SHP77 treated with DMSO at 0.1 percent for 48 hours (cell line): ENCODE measurements around the gene CDK17.
"Not testable (repeated sequence)": the region's sequence is repeated elsewhere in the genome, so short reads cannot be mapped to it uniquely, and the experiment has no call there.

Experiments
- DNase-seq: peaks from one replicate; lab custom pipeline; 2025; lab: John Stamatoyannopoulos, UW

The CDK17 gene

DNA sequence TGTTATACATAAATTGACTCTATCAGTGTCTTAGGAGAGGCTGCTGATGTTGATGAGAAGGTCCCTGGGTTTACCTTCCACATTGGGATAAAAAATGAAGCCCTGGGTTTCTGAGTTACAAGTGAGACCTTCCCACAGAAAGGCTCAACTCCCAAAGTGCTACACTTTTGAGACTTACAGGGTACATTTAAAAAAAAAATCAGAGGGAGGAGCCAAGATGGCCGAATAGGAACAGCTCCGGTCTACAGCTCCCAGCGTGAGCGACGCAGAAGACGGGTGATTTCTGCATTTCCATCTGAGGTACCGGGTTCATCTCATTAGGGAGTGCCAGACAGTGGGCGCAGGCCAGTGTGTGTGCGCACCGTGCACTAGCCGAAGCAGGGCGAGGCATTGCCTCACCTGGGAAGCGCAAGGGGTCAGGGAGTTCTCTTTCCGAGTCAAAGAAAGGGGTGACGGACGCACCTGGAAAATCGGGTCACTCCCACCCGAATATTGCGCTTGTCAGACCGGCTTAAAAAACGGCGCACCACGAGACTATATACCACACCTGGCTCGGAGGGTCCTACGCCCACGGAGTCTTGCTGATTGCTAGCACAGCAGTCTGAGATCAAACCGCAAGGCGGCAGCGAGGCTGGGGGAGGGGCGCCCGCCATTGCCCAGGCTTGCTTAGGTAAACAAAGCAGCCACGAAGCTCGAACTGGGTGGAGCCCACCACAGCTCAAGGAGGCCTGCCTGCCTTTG lies 84.3 kb downstream of the CDK17 start:
- DNase-seq: not testable (repeated sequence)

DNA sequence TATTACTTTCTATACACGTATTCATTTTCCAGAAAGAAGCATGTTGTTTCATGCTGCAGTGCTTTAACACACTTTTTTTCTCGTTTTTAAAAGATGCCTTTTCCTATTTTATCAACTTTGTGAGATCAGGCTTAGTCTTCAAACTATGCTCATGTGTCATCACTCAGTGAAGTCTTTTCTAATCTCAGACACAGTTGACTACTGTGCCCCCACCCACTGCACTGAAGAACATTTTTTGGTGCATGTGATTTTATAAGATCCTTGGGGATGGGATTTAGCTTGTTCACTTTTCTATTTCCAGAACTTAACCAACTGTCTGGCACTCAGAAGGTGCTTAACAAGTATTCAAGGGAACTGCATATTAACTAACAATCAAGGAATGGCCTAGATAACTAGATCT lies 85.5 kb downstream of the CDK17 start:
- no peak for DNase-seq

DNA sequence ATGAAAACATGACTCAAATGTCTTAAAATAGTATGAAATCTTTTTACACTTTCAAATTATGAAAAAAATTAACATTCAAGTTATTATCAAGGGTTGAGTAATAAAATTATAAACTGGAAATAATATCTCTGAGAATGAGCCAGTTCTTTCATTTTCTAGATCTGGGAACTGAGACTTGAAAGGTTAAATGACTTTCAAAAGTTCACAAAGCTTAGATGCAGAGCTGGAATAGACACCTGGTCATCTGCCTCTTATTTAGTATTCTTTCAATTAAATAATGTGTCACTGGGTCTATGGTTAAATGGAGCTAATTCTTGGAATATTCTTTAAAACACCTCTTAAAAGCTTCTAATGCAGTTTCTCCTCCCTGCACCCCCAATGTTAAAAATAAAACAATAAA lies 86.6 kb downstream of the CDK17 start:
- DNase-seq: no peak

DNA sequence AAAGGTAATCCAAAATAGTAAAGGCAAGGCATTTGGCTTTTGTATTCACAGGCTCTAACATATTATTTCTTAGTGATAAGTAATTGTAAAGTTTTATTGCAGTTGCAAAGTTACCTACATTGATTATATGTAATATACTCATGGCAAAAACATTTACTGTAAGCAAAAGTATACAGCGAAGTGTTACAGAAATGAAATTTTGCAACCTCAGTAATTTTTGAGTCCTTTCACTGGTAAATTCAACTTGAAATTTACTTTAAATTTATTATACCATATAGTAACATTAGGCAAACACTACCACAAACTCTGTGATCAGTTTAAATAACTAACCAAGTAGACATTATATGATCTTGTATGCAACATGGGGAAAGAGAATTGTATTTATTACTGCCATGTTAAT lies 89.0 kb downstream of the CDK17 start:
- DNase-seq: no peak

DNA sequence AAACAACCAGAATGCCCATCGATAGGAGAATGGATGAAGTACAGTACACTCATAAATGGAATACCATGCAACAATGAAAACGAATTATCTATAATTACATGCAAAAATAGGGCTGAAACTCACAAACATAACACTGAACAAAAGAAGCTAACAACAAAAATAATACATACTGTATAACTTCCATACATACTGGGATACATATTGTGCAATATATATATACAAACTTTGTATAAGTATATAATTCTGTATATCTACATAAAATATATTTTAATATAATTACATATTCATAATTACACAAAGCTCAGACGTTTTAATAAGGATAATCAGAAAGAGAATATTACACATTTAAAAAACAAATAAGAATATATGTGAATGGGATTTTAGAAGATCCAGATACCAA lies 90.2 kb downstream of the CDK17 start:
- DNase-seq: no peak

DNA sequence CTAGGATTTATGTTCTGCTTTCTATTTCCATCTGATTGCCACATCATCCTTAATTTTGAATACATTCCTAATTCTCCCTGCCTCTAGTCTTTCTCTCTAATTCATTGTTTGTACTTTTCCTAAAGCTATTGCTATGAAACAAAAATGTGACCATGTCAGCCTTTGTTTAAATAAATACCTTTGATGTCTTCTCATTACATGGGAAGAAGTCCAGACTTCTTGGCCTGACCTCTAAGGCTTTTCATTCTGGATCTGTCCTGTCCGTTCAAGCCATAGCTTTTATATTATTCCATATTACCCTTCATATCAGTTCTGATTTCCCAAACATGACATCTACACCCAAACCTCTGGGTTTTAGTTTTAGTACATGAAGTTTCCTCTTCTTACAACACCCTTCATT lies 91.4 kb downstream of the CDK17 start:
- no peak for DNase-seq

DNA sequence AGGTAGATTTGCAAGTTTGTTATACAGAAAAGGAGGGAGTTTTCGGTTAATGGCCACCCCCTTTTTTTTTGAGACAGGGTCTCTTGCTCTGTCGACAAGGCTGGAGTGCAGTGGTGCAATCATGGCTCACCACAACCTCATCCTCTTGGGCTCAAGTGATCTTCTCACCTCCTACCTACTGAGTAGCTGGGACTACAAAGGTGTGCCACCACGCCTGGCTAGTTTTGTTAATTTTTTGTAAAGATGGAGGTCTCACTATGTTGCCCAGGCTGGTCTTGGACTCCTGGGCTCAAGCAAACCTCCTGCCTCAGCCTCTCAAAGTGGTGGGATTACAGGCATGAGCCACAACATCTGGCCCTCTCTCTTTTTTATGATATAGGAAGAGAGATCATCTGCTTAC lies 94.6 kb downstream of the CDK17 start:
- DNase-seq: no peak

DNA sequence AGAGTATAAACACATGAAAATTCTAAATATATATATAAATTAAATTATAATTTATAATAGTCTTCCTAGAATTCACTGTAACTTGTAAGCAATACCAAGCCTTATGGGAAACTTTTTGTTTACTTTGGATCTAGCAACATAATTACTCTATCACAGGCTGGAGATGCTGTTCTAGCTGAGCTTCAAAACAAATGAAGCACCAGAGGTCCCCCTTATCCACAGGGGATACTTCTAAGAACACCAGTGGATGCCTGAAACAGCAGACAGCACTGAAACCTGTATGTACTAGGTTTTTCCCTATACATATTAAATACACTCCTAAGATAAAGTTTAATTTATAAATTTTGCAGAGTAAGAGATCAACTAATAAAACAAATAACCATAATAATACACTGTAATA lies 96.6 kb downstream of the CDK17 start:
- no peak for DNase-seq

DNA sequence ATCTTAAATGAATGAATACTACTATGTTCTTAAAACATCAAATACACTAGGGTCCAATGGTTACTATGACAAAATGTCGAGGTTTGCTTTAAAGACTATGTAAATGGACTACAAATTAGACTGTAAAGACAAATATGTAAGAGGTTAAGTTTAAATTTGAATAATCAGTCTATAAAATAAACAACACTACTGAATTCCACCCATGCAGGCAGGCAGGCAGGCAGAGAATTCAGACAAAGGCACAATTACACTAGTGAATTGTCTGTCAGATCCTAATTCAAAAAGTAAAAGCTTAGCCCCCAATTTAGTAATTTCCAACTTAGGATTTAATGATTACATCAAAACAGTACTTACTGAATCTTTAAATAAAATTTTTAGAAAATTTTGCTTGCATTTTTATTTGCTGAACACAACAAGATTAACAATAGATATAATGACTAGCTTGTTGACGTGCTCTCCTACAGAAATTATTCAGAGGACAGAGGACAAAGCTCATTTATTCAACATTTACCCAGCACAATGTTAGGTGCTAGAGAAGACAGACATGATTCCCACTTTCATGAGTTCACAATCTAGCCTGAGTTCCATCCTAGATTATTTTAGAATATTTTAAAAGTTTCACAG lies 97.4 kb downstream of the CDK17 start:
- no peak for DNase-seq

DNA sequence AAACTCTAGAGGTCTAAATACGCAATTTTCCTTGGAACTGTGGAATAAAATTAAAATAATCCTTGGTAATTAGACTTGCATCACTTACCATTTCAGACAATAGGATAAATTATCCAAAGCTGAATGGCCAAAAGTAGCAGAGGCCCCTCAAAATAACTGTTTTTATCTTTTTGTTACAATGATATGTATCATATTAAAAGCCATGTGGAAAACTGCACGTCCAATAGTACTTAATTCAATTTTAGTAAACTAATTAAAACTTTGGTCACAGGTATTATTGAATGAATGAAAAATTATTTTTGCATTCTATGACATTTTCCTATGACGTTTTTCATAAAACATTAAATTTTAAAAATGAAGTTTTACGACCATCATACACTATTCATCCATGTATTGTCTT lies 98.5 kb downstream of the CDK17 start:
- DNase-seq: no peak

DNA sequence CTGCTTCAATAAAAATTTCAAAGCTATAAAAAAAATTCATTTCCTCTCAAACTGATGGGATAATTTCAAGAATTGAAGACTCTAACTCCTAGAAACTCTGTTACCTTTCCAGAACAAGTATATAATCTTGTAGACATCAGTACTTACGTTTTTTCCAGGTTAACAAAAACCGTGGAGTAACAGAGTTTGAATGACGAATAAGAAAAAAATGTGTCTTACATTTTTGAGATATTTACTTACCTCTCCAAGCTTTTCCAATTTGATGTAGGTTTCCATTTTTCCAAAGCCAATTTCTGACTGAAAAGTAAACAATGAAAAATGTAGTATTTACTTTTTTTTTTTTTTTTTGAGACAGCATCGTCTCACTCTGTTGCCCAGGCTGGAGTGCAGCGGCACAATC lies 100.2 kb downstream of the CDK17 start:
- no peak for DNase-seq

DNA sequence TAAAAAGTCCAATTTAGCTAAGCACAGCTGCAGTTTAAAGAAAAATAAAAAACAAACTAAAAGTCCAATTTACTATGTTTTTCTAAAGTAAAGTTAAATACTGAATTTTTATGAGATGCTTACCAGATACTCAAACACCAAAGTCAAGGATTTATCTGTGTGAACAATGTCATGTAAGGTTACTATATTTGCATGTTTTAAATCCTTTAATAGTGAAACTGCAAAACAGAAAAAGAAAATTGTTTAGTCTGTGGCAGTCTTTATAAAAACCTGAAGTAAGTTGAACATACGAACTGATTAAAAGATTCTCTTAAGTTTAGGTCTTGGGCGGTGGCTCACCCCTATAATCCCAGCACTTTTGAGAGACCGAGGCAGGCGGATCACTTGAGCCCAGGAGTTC lies 102.7 kb downstream of the CDK17 start:
- no peak for DNase-seq

DNA sequence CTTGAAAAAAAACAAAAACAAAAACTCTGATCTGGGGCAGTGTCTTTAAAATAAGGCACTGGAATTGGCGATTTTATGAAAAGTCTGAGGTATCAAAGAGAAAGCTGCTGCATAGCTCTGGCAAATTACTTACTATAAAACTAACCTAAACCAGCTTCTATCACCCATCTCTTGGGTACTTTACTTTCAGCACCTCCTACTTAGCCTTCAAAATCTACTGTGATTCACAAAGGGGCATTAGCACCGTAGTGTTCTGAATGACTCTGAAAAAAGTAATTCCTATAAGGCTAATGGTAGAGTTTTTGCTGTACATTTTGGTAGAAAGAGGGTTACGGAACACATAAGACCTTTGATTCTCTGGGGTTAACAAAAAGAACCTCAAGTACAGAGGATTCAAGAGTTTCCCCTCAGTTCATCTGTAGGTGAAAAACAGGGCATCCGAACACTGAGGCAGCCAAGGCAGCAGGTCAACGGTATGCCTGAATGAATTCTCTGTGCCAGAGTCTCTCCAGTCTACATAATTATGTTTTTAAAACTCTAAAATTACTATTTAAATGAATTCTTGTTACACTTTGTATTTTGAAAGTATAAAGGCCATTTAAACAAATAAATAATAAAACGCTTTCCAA lies 104.6 kb downstream of the CDK17 start:
- DNase-seq: no peak

DNA sequence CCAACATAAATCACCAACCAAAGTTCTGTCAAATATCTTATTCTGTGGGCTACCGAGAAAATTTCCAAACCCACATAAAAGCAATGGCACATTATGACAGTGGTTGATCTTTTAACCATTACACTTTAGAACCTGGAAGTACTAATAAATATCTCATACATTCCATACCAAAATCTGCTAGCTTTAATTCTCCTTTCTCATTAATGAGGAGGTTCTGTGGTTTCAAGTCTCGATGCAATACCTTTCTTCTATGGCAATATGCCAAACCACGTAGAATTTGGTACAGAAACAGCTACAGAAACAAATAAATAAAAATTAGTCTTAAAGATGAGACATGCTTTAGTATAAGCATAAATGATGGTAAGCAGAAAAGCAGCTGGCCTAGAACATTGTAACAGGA lies 105.4 kb downstream of the CDK17 start:
- no peak for DNase-seq

DNA sequence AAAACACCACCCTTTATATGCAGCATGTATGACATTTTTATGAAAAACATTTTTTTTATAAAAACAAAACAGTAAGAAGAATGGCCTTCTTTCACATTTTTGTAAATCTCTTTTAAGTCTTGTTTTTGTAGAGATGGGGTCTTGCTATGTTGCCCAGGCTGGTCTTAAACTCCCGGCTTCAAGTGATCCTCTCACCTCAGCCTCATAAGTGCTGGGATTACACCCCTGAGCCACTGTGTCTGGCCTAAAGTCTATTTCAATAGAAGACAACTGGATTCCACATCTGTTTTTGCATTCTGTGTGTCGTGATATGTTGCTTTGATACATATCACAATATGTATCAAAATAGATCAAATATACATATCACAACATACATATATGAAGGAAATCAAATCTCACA lies 107.1 kb downstream of the CDK17 start:
- DNase-seq: no peak

DNA sequence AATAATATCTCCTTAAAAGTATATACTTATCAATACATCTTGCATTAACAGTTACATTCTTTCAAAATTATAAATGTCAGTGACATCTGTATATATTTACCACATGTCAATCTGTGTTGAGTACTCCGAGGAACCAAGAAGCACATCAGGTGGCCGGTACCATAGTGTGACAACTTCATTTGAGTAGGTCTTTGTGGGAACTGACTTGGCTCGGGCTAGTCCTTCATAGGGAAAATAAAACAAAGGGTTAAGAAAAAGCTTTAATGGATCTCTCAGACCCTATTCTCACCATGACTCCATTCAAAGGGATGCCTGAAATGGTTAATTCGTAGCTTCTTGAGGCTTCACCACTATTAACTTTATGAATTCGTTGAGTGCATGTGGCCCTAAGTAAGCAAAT lies 111.2 kb downstream of the CDK17 start:
- DNase-seq: no peak

DNA sequence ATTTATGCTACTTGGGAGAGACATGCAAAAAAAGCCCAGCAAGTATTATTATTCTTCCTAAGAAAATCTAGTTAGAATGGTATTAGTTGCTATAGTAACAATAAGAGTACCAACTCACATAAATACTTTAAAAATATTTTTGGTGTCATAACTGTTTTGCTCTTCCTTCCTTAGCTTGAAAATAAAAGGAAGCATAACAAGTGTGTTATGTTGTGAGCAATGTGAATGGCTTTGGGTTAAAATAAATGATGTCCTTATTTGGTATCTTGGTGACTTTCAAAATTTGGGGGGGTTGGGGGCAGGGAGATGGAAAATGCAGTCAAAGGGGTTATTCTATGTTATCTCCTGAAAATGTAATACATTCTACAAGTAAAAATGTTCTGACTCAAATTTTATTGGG lies 115.1 kb downstream of the CDK17 start:
- DNase-seq: no peak

DNA sequence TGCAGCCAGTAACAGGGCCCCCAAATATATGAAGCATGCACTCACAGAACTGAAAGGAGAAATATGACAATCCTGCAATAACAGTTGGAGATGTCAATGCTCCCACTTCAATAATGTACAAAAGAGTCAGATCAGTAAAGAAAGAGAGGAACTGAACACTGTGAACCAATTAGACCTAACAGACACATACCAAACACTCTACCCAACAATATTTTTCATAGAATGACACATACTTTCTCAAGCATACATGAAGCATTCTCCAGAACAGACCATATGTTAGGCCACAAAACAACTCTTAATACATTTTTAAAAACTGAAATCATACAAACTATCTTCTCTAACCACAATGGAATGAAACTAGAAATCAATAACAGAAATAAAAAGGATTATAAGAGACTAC lies 125.9 kb downstream of the CDK17 start:
- DNase-seq: no peak

DNA sequence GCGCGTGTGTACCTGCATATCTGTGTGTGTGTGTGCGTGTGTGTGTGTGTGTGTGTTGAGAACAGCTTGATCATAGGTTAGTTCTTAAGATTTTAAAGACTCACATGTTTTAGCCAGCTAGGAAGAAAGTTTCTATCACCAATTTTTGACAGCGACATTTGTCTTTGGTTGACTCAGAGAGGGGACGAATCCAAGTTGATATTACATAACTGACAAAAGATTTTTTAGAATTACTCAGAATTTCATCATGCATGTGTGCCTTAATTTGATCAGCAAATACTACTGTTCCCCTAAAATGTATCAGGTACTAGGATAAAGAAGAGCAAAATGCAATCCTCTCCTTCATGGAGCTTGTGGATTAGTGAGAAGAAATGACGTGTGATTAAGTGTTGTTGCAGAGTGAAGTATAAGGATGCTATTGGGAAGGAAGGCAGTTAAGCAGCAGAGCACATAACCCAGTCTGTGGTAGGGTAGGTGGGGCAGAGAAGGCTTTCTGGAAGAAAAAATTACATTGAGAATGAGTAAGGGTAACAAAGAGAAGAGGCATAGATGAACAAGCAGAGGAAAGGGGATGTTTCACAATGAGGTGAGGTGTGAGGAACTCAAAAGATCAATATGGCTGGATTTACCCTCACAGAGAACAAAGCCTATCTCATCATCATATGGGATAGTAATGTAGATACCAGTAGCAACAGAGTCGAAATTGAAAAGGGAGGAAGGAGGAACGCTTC lies 128.6 kb downstream of the CDK17 start:
- no peak for DNase-seq

DNA sequence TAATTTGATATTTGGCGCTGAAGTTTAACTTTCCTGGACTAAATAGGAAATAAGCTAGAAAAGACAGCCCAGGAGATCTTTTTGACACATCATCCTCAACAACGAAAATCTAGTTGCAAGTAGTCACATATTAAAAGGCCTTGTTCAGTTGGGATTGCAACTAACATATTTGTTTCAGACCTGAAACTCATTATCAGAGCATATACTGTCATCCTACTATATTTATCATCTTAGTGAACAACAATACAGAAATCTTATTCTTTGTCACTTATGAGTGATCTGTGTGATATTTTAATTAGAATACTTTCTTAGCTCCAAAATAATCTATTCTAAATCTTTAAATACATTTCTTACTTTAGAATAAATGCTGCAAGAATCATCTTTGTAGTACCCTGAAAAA lies 134.0 kb downstream of the CDK17 start:
- DNase-seq: no peak

DNA sequence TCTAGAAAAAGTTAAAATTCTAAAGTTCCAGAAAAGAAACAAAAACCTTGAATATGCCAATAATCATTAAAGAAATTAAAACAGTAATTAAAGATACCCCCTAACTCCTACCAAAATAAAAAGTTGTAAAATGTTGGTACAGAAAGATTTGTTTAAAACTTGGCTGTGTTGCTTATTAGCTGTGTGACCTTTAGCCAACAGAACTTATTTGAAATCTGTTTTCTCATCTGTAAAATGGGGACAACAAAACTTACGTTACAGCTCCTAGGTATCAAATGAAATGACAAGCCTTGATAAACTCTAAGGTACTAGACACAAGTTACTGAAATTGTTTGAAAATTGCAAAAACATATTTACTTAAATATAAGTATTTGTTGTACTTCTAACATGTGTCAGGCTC lies 134.4 kb downstream of the CDK17 start:
- DNase-seq: no peak

DNA sequence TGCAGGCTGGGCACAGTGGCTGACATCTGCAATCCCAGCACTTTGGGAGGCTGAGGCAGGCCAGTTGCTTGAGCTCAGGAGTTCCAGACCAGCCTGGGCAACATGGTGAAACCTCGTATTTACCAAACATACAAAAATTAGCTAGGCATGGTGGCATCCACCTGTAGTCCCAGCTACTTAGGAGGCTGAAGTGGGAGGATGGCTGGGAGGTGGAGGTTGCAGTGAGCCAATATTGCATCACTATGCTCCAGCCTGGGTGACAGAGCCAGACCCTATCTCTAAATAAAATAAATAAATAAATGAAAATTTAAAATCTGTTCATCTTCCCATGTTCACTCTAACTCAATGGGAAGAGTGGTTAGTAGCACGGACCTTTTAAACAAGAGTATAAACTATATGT lies 134.8 kb downstream of the CDK17 start:
- DNase-seq: no peak

DNA sequence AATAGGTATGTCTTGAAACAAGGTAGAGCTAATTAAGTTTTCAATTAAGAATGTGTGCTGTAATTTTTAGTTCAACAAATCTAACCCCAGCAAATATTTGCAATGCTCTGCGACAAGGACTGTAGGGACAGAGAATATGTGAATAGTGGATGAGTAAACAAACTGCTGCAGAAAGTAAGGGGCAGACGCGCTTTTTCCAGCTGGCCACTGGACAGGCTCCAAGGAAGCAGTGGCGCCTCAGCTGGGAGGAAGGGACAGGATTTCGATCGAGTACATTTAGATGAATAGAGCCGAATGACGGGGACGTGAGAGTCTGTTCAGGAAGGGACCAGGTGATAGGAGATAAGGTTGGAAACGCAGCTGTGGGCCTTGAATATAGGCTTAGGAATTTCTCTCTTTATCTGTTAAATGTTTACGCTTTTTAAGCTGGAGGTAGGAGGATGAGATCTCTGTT lies 136.8 kb downstream of the CDK17 start:
- peak; percentile 77 for DNase-seq
